HG02870 (cell line): ENCODE data around the gene GCGR.
A peak's percentile ranks its signal among the peaks of the same experiment; 100 is the strongest.

Experiments
- ATAC-seq: cut with Tn5 transposase; IDR thresholded peaks from one replicate; pipeline ENCODE4 v1.9.1; 2021; ENCODE audit warnings: mild to moderate bottlenecking, moderate library complexity; ENCODE audit not compliant: unreplicated experiment

GCGR gene

DNA sequence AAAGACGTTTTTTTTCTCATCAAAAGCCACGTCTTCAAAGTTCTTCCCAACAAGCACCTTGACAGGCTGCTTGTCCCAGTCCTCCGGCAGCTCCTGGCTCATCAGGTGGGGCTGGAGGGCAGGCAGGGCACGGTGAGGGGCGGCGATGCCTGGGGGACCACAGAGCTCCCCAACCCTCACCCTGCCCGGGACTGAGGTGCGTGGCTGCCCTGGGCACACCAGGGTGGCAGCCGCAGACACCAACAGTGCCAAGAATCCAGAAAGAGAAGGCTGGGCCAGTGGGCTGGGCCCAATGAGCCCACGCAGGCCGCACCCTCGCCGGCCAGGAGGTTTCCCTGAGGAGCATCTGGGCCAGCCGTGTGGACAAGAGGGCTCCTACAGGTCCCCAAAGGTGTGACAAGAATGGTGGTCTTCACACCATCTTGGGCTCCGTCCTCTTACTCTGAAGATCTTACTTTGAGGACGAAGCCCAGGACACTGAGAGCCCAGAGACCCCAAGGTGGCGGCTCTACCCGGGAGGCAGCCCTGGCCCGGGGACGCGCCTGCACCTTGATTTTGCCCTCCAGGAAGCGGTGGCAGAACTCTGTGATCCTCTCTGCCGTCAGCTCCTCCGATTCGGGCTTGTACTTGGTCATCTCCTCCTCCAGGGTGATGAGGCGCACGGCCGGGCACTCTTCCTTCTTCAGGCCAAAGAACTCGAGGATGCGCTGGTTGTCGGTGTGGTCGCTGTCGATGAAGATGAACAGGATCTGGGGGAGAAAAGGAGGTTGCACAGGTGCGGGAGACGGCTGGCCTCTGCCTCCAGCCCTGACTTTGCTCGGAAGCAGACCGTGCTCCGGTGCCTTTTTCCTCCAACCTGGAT is 42.2 kb downstream of the GCGR start:
- no peak for ATAC-seq

DNA sequence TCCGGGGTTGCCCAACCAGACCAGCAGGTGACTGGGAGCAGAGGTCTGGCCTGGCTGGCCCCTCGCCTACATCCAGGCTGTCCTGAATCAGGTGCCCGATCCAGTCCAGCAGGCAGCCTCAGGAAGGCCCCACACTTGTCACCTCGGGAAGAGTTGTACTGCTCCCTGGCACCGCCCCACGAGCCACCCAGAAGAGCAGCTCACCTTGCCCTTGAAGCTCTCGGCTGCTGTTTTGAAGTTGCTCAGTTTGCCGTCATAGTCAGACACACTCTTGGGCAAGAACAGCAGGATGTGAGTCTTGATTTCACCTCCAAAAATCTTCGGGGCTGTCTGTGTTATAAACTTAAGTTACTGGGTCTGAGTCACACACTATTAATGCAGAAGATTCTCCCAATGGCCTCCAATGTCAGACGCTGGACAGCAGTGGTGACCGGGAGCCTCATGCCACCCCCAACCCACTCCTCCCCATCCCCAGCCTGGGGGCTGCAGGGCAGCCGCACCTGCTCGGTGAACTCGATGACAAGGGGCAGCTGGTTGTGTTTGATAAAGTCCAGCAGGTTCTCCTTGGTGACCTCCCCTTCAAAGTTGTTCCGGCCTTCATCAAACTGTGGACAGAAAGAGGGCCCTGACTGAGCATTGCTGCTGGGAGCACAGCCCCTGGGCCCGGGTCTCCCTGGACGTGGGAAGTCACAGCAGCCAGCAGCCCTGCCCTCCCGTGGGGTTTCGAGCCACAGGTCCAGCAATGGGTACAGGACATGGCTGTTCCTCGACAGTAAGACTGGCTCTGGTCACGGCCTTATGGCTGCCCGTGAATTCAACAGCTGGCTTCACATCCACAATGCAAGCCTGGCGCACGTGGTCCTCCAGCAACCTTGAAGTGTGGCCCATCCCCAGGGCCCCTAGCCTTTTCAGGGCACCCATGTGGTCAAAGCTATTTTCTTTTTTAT is 43.1 kb downstream of the GCGR start:
- ATAC-seq, result no peak

GRCh38 chr17:81849457-81849856 is 45.5 kb downstream of the GCGR start:
- ATAC-seq, result no peak

- ATAC-seq, result no peak
Measured at GRCh38 chr17:81851423-81851822, 47.5 kb downstream of the GCGR start.

GRCh38 chr17:81852237-81852636 is 48.3 kb downstream of the GCGR start:
- no peak for ATAC-seq

DNA sequence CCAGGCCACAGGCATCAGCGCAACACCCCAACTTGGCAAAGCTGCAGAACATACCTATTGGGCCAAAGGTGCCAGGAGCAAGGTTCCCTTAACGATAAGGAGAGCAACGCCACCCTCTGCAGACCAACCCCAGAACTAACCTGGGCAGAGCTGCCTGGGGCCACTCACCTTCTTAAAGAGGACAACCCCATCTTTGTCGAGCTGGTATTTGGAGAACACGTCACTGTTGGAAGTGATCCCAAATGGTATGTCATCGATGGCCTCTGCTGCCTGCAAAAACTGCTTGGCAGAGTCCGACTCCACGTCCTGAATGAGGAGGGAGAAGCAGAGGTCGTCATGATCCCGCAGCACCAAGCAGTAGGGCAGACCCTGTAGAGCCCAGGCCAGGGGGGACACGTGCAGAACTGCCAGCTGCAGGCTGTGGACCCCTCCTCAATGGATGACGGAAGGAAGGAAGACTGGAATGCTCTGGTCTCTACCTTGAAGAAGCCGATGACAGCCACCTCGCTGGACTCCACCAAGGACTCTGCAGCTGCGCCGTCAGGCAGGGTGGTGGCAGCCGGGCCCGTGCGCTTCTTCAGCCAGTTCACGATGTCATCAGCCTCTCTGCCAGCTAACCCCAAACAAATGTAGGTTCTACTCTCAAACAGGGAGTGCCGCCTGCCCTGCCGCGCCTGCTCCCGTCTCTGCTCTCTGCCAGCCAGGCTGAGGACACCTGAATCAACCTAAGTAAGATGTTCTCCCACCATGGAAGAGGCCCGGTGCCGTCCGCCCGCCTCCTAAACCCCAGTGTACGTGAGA is 51.2 kb downstream of the GCGR start:
- ATAC-seq, result no peak

GRCh38 chr17:81858170-81858966 is 54.4 kb downstream of the GCGR start:
- ATAC-seq, result no peak

GRCh38 chr17:81858967-81859905 is 55.3 kb downstream of the GCGR start:
- no peak for ATAC-seq

DNA sequence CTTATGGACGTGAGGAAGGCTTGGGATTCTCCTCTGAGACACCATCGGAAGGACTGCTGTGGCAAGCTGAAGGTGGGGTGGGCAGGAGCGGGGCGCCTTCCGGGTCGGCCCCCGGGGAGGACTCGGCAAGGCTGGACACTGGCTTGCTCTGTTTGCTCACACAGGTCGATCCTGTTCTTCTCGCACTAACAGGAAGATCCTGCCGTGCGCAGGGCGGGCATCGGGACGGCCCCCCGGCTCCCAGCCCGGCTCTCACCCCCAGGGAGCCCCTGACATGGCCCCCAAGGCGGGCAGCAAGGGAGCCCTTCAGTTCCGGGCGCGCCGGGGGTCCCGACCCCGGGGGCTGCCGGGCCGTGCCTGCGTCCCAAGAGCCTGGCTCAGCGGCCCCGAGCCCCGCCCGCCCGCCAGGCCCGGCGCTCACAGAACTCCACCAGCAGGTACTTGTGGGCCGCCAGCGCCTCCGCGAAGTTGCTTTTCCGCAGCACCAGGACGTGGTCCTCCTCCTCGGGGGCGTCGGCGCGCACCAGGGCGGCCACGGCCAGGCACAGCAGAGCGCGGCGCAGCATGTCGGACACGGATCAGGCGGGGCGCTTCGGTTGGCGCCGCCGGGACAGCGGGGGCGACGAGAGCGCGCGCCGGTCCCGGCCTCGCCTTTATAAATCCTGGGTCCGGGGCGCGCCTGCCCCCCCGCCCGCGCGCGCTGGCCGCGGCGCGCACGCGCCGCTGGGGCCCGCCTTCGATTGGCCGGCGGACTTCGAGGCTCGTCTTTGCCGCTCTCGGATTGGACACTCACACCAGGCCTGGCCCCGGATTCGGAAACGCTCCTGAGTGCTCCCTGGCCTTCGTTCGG is 56.2 kb downstream of the GCGR start, which contains the start of gene P4HB:
Gene P4HB (minus strand): TSS at position 630 of the 850 bp plus-strand sequence. CDS start 64 bp downstream, at position 566.
- ATAC-seq, result no peak

- ATAC-seq, result peak; percentile 86
Measured at GRCh38 chr17:81860756-81861568, 57.0 kb downstream of the GCGR start.

- no peak for ATAC-seq
Measured at GRCh38 chr17:81863123-81863675, 59.2 kb downstream of the GCGR start.
